DND-41 (cell line): ENCODE measurements around the gene GSDMA.

Source experiments
- CTCF ChIP-seq: IDR thresholded peaks from 2 replicates; pipeline ENCODE4 v1.5.1; 2012; ENCODE audit warnings: borderline replicate concordance, low read length, moderate library complexity, mild to moderate bottlenecking; ENCODE audit not compliant: poor library complexity, severe bottlenecking; ENCODE audit errors: extremely low read depth
- EZH2 ChIP-seq: IDR thresholded peaks from 3 replicates; pipeline ENCODE4 v1.6.1; 2012; ENCODE audit warnings: borderline replicate concordance, low read depth, mild to moderate bottlenecking, moderate library complexity, low read length, inconsistent platforms; ENCODE audit not compliant: severe bottlenecking

DNA sequence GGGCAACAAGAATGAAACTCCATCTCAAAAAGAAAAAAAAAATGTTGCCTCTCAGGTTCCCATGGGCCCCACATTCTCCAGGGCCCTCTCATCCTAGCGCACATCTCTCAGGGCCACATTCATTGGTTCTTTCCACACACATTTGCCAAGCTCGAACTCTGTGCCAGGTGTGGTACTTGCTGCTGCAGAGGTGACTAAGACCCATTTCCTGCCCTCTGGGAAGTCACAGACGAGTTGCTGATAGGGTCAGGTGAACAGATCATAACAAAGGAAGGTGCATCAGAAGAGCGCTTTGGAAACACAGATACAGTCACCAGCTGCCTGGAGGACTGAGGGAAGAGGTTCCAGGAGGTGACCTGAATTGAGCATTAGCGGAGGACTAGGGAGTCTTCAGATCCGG is 1.0 kb downstream of the GSDMA start:
- TF ChIP-seq CTCF = no peak
- TF ChIP-seq EZH2 = no peak
